IMR-90 (cell line): ENCODE results near the gene DCUN1D4. TPM values are rescaled to one million over a fixed set of nuclear protein-coding genes. Genes with fewer than 3 reads are reported as not detected.

Source experiments
- ATAC-seq: fragments of 200-7000 bp; cut with Tn5 transposase; 2 replicates; pipeline ENCODE4 v1.9.1; 2020; ENCODE audit warnings: low read depth, mild to moderate bottlenecking, moderate library complexity
- BruUV-seq: library from RNA; stranded (reverse); fragments of 400-500 nt; replicated peaks from 2 replicates; lab custom pipeline; 2021; lab: Mats Ljungman, UMichigan
- CTCF ChIA-PET: fragments of 300-600 bp; formaldehyde crosslinking; extraction: SDS; loops from one replicate; lab custom pipeline; 2021; ENCODE audit warnings: antibody characterized with exemption; lab: Yijun Ruan, JAX
- POLR2A ChIA-PET: fragments of 300-600 bp; sonication (Branson Sonifier 250); formaldehyde crosslinking; loops from one replicate; lab custom pipeline; 2022; ENCODE audit warnings: antibody characterized with exemption; ENCODE audit not compliant: unreplicated experiment; lab: Charles Lee
- DNase-seq: peaks from one replicate; pipeline ENCODE4 v3.0.0; 2013
- H2AFZ ChIP-seq: replicated peaks from 2 replicates; pipeline ENCODE3; 2013; ENCODE audit warnings: low read length, mild to moderate bottlenecking; ENCODE audit not compliant: poor library complexity
- H2AK5ac ChIP-seq: 2 replicates; pipeline ENCODE4 v1.6.1; 2013; ENCODE audit warnings: low read depth, low read length, inconsistent platforms
- H2AK9ac ChIP-seq: replicated peaks from 2 replicates; pipeline ENCODE3; 2013; ENCODE audit warnings: mild to moderate bottlenecking, low read depth, low read length, moderate library complexity; ENCODE audit not compliant: poor library complexity
- H2BK120ac ChIP-seq: 2 replicates; pipeline ENCODE4 v1.6.1; 2013; ENCODE audit warnings: low read depth, low read length, inconsistent platforms
- H2BK15ac ChIP-seq: 3 replicates; pipeline ENCODE4 v1.6.1; 2013; ENCODE audit warnings: low read depth, low read length, inconsistent platforms
- H2BK20ac ChIP-seq: 2 replicates; pipeline ENCODE4 v1.6.1; 2013; ENCODE audit warnings: low read depth, mild to moderate bottlenecking, inconsistent platforms, low read length, moderate library complexity
- H2BK5ac ChIP-seq: 2 replicates; pipeline ENCODE4 v1.6.1; 2013; ENCODE audit warnings: mild to moderate bottlenecking, low read depth, low read length, inconsistent platforms; ENCODE audit not compliant: poor library complexity, severe bottlenecking
- H3K14ac ChIP-seq: replicated peaks from 2 replicates; pipeline ENCODE4 v1.6.1; 2013; ENCODE audit warnings: low read depth, low read length, inconsistent platforms
- H3K18ac ChIP-seq: 2 replicates; pipeline ENCODE4 v1.6.1; 2013; ENCODE audit warnings: low read depth, low read length, control low read depth
- H3K23ac ChIP-seq: 2 replicates; pipeline ENCODE4 v1.6.1; 2013; ENCODE audit warnings: low read depth, low read length, inconsistent platforms
- H3K27ac ChIP-seq: 2 replicates; pipeline ENCODE4 v1.5.1; 2013; ENCODE audit warnings: mild to moderate bottlenecking, control low read depth, low read length; ENCODE audit not compliant: insufficient read depth
- H3K27me3 ChIP-seq: 2 replicates; pipeline ENCODE4 v1.6.1; 2013; ENCODE audit warnings: low read length; ENCODE audit not compliant: control insufficient read depth, insufficient read depth
- H3K36me3 ChIP-seq: 2 replicates; pipeline ENCODE4 v1.6.1; 2013; ENCODE audit warnings: low read length, mixed read lengths; ENCODE audit not compliant: control insufficient read depth, insufficient read depth
- H3K4ac ChIP-seq: 2 replicates; pipeline ENCODE4 v1.6.1; 2013; ENCODE audit warnings: low read depth, low read length, inconsistent platforms
- H3K4me1 ChIP-seq: 2 replicates; pipeline ENCODE4 v1.6.1; 2013; ENCODE audit warnings: low read length, mixed read lengths; ENCODE audit not compliant: control insufficient read depth, insufficient read depth
- H3K4me2 ChIP-seq: 2 replicates; pipeline ENCODE4 v1.6.1; 2013; ENCODE audit warnings: low read depth, mild to moderate bottlenecking, control low read depth, low read length, moderate library complexity
- H3K4me3 ChIP-seq: 2 replicates; pipeline ENCODE4 v1.5.1; 2013; ENCODE audit warnings: low read depth, mild to moderate bottlenecking, control low read depth, low read length, moderate library complexity; ENCODE audit not compliant: insufficient read depth
- H3K56ac ChIP-seq: 2 replicates; pipeline ENCODE4 v1.6.1; 2013; ENCODE audit warnings: low read length, inconsistent platforms; ENCODE audit not compliant: insufficient read depth; ENCODE audit errors: extremely low read depth
- H3K79me1 ChIP-seq, 2 experiments: 2 replicates each; pipeline ENCODE4 v1.6.1; 2013; ENCODE audit warnings: low read length in 2 of 2, inconsistent platforms in 1 of 2, low read depth in 1 of 2
- H3K9ac ChIP-seq: 2 replicates; pipeline ENCODE4 v1.6.1; 2013; ENCODE audit warnings: low read depth, low read length, control low read depth
- H3K9me1 ChIP-seq: 2 replicates; pipeline ENCODE4 v1.6.1; 2013; ENCODE audit warnings: low read length, inconsistent platforms; ENCODE audit not compliant: insufficient read depth
- H3K9me3 ChIP-seq: 2 replicates; pipeline ENCODE4 v1.6.1; 2013; ENCODE audit warnings: low read length; ENCODE audit not compliant: control insufficient read depth, insufficient read depth
- H4K20me1 ChIP-seq: 2 replicates; pipeline ENCODE4 v1.6.1; 2013; ENCODE audit warnings: low read length, inconsistent platforms; ENCODE audit not compliant: insufficient read depth
- H4K5ac ChIP-seq: 2 replicates; pipeline ENCODE4 v1.6.1; 2013; ENCODE audit warnings: mild to moderate bottlenecking, low read depth, low read length, control low read depth
- H4K8ac ChIP-seq, 2 experiments: 2 replicates each; pipeline ENCODE4 v1.6.1; 2013; ENCODE audit warnings: low read depth in 2 of 2, low read length in 2 of 2, control low read depth in 1 of 2, inconsistent platforms in 1 of 2
- H4K91ac ChIP-seq: 2 replicates; pipeline ENCODE4 v1.6.1; 2013; ENCODE audit warnings: low read depth, low read length, inconsistent platforms; ENCODE audit not compliant: insufficient read depth
- BHLHE40 ChIP-seq: fragments of 150-350 bp; IDR thresholded peaks from 2 replicates; pipeline ENCODE4 v1.6.1; 2016; ENCODE audit warnings: mild to moderate bottlenecking, low read depth, low read length
- CEBPB ChIP-seq: IDR thresholded peaks from 2 replicates; pipeline ENCODE4 v1.6.1; 2012; ENCODE audit warnings: low read depth, low read length, improper control_type of control experiment
- CHD1 ChIP-seq: IDR thresholded peaks from 2 replicates; pipeline ENCODE4 v1.6.1; 2012; ENCODE audit warnings: low read depth, low read length, improper control_type of control experiment
- CTCF ChIP-seq: conservative IDR thresholded peaks from 2 replicates; pipeline ENCODE4 v1.5.1; 2012; ENCODE audit warnings: mild to moderate bottlenecking, low read depth, low read length, improper control_type of control experiment
- ELK1 ChIP-seq: fragments of 150-350 bp; IDR thresholded peaks from 2 replicates; pipeline ENCODE4 v1.6.1; 2016; ENCODE audit warnings: low read depth, mild to moderate bottlenecking, low read length, moderate library complexity, borderline replicate concordance
- FOS ChIP-seq: fragments of 150-350 bp; IDR thresholded peaks from 2 replicates; pipeline ENCODE4 v1.6.1; 2016; ENCODE audit warnings: low read depth, low read length
- MAFK ChIP-seq: IDR thresholded peaks from 2 replicates; pipeline ENCODE4 v1.6.1; 2012; ENCODE audit warnings: low read depth, low read length, improper control_type of control experiment
- MAZ ChIP-seq: IDR thresholded peaks from 2 replicates; pipeline ENCODE4 v1.6.1; 2012; ENCODE audit warnings: low read depth, mild to moderate bottlenecking, low read length, improper control_type of control experiment, moderate library complexity, borderline replicate concordance
- MXI1 ChIP-seq: IDR thresholded peaks from 2 replicates; pipeline ENCODE4 v1.6.1; 2012; ENCODE audit warnings: low read depth, mild to moderate bottlenecking, low read length, moderate library complexity, borderline replicate concordance
- NFE2L2 ChIP-seq: fragments of 150-350 bp; IDR thresholded peaks from 2 replicates; pipeline ENCODE4 v1.6.1; 2016; ENCODE audit warnings: low read depth, mild to moderate bottlenecking, low read length
- RAD21 ChIP-seq: IDR thresholded peaks from 2 replicates; pipeline ENCODE4 v1.6.1; 2012; ENCODE audit warnings: low read length, improper control_type of control experiment
- RCOR1 ChIP-seq: IDR thresholded peaks from 2 replicates; pipeline ENCODE4 v1.6.1; 2012; ENCODE audit warnings: mild to moderate bottlenecking, low read length, improper control_type of control experiment; ENCODE audit not compliant: insufficient replicate concordance
- RFX5 ChIP-seq: IDR thresholded peaks from 2 replicates; pipeline ENCODE4 v1.8.0; 2012; ENCODE audit warnings: low read depth, mild to moderate bottlenecking, low read length, moderate library complexity
- SMC3 ChIP-seq: fragments of 150-350 bp; IDR thresholded peaks from 2 replicates; pipeline ENCODE4 v1.6.1; 2016; ENCODE audit warnings: low read depth, mild to moderate bottlenecking, antibody characterized with exemption, low read length, moderate library complexity
- USF2 ChIP-seq: fragments of 150-350 bp; IDR thresholded peaks from 2 replicates; pipeline ENCODE4 v1.6.1; 2017; ENCODE audit warnings: mild to moderate bottlenecking, antibody characterized with exemption, low read length, low read depth
- WGBS, 2 experiments: methylation state at CpG; one replicate each; pipeline versions ENCODE4 v1.1.5 to v1.1.7; 2013; ENCODE audit warnings: missing lambda C conversion rate in 2 of 2; ENCODE audit not compliant: insufficient read length in 1 of 2; ENCODE audit errors: extremely low coverage in 2 of 2; 5-methylcytosine and 5-hydroxymethylcytosine counted together
- dilution Hi-C: fragments of 300-500 bp; cut with HindIII; formaldehyde crosslinking; loops from one replicate; pipeline ENCODE4 v1.14.3; 2018; ENCODE audit warnings: low sequenced_read_pairs; ENCODE audit not compliant: unreplicated experiment
- in situ Hi-C: fragments of 300-500 bp; cut with MboI; formaldehyde crosslinking; loops from 3 replicates; pipeline ENCODE4 v1.14.3; 2019; ENCODE audit warnings: low sequenced_read_pairs, inconsistent platforms, mixed read lengths
- intact Hi-C: fragments of 100-400 bp; cut with micrococcal nuclease; formaldehyde crosslinking; loops from 2 replicates; pipeline ENCODE4 v1.10.0; 2022
- polyA plus RNA-seq, 3 experiments: library from polyadenylated mRNA; depleted of rRNA; stranded (reverse); fragments of >200 nt; gene quantifications; 2 replicates each; pipeline ENCODE4 v1.2.3, GENCODE V29; 2012; ENCODE audit warnings: low replicate concordance in 1 of 3
- total RNA-seq: library from RNA; depleted of rRNA; stranded (reverse); fragments of >200 nt; gene quantifications from 2 replicates; pipeline ENCODE4 v1.2.3, GENCODE V29; 2012

The DCUN1D4 gene
- total and polyA plus RNA-seq, 2 of the 4 experiments (the other 2 are of a cell fraction) = 31.0 to 44.3 TPM

GRCh38 chr4:51878431-51878830 is 35.5 kb downstream of the DCUN1D4 start:
- H3K18ac ChIP-seq = no peak overlapping the region
- peaks cover 2% of the 10 kb centered on the region; the same call in 1 of the 2 replicates for H3K4me1 ChIP-seq
- no peak overlapping the region for H2BK120ac ChIP-seq
- no CpG with 5 or more reads among the region's 2 CpGs for WGBS, 2 experiments
- dilution Hi-C loops (no loop called here), in situ Hi-C loops (no loop called here), intact Hi-C loops (no loop called here)
- H3K27ac ChIP-seq = no peak overlapping the region
- peaks cover 24% of the 10 kb centered on the region for H3K36me3 ChIP-seq
- no peak for ATAC-seq
- H3K79me1 ChIP-seq = peaks cover 2% of the 10 kb centered on the region in 2 experiments; a peak in 2 of 4 replicates
- no peak overlapping the region for H2AK5ac ChIP-seq
- H3K56ac ChIP-seq = no peak overlapping the region
- H2AK9ac ChIP-seq = no peak overlapping the region
- no peak overlapping the region for H2BK5ac ChIP-seq
- H2BK15ac ChIP-seq = no peak overlapping the region
- H2BK20ac ChIP-seq = no peak overlapping the region
- H4K91ac ChIP-seq = no peak overlapping the region
- POLR2A ChIA-PET = no interaction called here
- TF ChIP-seq MAFK (no peak), CTCF (no peak), MAZ (no peak), CEBPB (no peak), CHD1 (no peak), MXI1 (no peak), USF2 (no peak), RFX5 (no peak), RAD21 (no peak), FOS (no peak), SMC3 (no peak), BHLHE40 (no peak), ELK1 (no peak), NFE2L2 (no peak), RCOR1 (no peak)
- no peak overlapping the region for H3K14ac ChIP-seq
- H3K27me3 ChIP-seq = no peaks in the 10 kb centered on the region
- CTCF ChIA-PET = no interaction called here
- H3K9ac ChIP-seq = no peak overlapping the region
- no peak overlapping the region for H3K23ac ChIP-seq
- no peak overlapping the region for H3K4me3 ChIP-seq
- H4K8ac ChIP-seq = no peak overlapping the region
- H2AFZ ChIP-seq = no peak overlapping the region
- no peak overlapping the region for H4K5ac ChIP-seq
- BruUV-seq = no TSS peak
- no peak overlapping the region for H3K4ac ChIP-seq
- no peaks in the 10 kb centered on the region for H3K9me1 ChIP-seq
- no peak for DNase-seq
- no peaks in the 10 kb centered on the region for H3K9me3 ChIP-seq
- no peaks in the 10 kb centered on the region for H4K20me1 ChIP-seq
- H3K4me2 ChIP-seq = no peak overlapping the region
